OCI-LY7 (cell line): ENCODE results near the gene SLC25A11.

Experiments used
- EZH2phosphoT487 ChIP-seq: fragments of 200-600 bp; sonication (generic); IDR thresholded peaks from 2 replicates; pipeline ENCODE4 v1.6.1; 2018; ENCODE audit warnings: low read depth, borderline replicate concordance, mild to moderate bottlenecking, mixed run types, antibody characterized with exemption, low read length, moderate library complexity, mixed read lengths
- TF ChIP-seq, protein P1 (sequence below): fragments of 200-600 bp; sonication (generic); conservative IDR thresholded peaks from 2 replicates; pipeline ENCODE4 v1.5.1; 2014; ENCODE audit warnings: mild to moderate bottlenecking, antibody characterized with exemption, low read length, moderate library complexity, mixed read lengths

- TF ChIP-seq, protein P1, sequence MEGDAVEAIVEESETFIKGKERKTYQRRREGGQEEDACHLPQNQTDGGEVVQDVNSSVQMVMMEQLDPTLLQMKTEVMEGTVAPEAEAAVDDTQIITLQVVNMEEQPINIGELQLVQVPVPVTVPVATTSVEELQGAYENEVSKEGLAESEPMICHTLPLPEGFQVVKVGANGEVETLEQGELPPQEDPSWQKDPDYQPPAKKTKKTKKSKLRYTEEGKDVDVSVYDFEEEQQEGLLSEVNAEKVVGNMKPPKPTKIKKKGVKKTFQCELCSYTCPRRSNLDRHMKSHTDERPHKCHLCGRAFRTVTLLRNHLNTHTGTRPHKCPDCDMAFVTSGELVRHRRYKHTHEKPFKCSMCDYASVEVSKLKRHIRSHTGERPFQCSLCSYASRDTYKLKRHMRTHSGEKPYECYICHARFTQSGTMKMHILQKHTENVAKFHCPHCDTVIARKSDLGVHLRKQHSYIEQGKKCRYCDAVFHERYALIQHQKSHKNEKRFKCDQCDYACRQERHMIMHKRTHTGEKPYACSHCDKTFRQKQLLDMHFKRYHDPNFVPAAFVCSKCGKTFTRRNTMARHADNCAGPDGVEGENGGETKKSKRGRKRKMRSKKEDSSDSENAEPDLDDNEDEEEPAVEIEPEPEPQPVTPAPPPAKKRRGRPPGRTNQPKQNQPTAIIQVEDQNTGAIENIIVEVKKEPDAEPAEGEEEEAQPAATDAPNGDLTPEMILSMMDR = no peak
- no peak for TF ChIP-seq EZH2phosphoT487
Observed at GRCh38 chr17:4921320-4921719, 18.5 kb downstream of the SLC25A11 start.
